Muscle of leg (tissue), 11 donors: Measurements from ENCODE around the gene FMN1. TPM values are rescaled to one million over a fixed set of nuclear protein-coding genes. Genes with fewer than 3 reads are reported as not detected.
"Not testable (repeated sequence)": the region's sequence is repeated elsewhere in the genome, so short reads cannot be mapped to it uniquely, and the experiment has no call there.

Source experiments
- DNase-seq: peaks from one replicate; pipeline ENCODE4 v3.0.0; 2013
- H3K27ac ChIP-seq: one replicate; pipeline ENCODE4 v1.5.1; 2013; ENCODE audit warnings: mild to moderate bottlenecking, low read length, control low read depth
- H3K27me3 ChIP-seq: one replicate; pipeline ENCODE4 v1.6.1; 2013; ENCODE audit warnings: low read length; ENCODE audit not compliant: control insufficient read depth, insufficient read depth
- H3K36me3 ChIP-seq: one replicate; pipeline ENCODE4 v1.6.1; 2013; ENCODE audit warnings: low read length; ENCODE audit not compliant: control insufficient read depth, insufficient read depth
- H3K4me1 ChIP-seq: one replicate; pipeline ENCODE4 v1.6.1; 2013; ENCODE audit warnings: low read length; ENCODE audit not compliant: control insufficient read depth, insufficient read depth
- H3K4me3 ChIP-seq: one replicate; pipeline ENCODE4 v1.5.1; 2013; ENCODE audit warnings: low read length, control low read depth
- H3K9me3 ChIP-seq: replicated peaks from 2 replicates; pipeline ENCODE4 v1.6.1; 2013; ENCODE audit warnings: low read depth, low read length; ENCODE audit not compliant: control insufficient read depth
- WGBS: methylation state at CpG from one replicate; pipeline ENCODE4 v1.1.5; 2013; ENCODE audit warnings: missing lambda C conversion rate; ENCODE audit not compliant: insufficient coverage; 5-methylcytosine and 5-hydroxymethylcytosine counted together
- polyA plus RNA-seq, 8 donors: library from polyadenylated mRNA; unstranded; fragments of 120-200 nt; gene quantifications; one replicate each; pipeline versions ENCODE4 v1.2.1 to v1.2.3, GENCODE V29; 2013; ENCODE audit warnings: inconsistent platforms in 1 of 8, low replicate concordance in 1 of 8; ENCODE audit not compliant: insufficient read length in 8 of 8, insufficient read depth in 1 of 8
- total RNA-seq: library from RNA; stranded (reverse); fragments of 120-200 nt; gene quantifications from one replicate; pipeline ENCODE4 v1.2.4, GENCODE V29; 2013

Gene FMN1
- total and polyA plus RNA-seq, 9 donors = 0.50 to 3.5 (median 1.0) TPM

GRCh38 chr15:33084661-33085060, 109.9 kb downstream of the FMN1 start:
- Histone ChIP-seq H3K9me3 (no peaks in the 10 kb centered on the region), H3K27ac (no peak overlapping the region), H3K4me3 (no peak overlapping the region), H3K36me3 (no peaks in the 10 kb centered on the region), H3K4me1 (peaks cover 3% of the 10 kb centered on the region), H3K27me3 (no peaks in the 10 kb centered on the region)
- DNase-seq = no peak
- 90% methylated on average over 3 of the region's 4 CpGs for WGBS

- DNase-seq = no peak
- Histone ChIP-seq H3K4me3 (no peak overlapping the region), H3K36me3 (no peaks in the 10 kb centered on the region), H3K27ac (no peak overlapping the region), H3K9me3 (no peaks in the 10 kb centered on the region), H3K27me3 (no peaks in the 10 kb centered on the region), H3K4me1 (no peaks in the 10 kb centered on the region)
- WGBS = no CpG with 5 or more reads among the region's 6 CpGs
These were observed 111.1 kb downstream of the FMN1 start for GRCh38 chr15:33083232-33084081.

- Histone ChIP-seq H3K4me3 (no peak overlapping the region), H3K36me3 (no peaks in the 10 kb centered on the region), H3K27me3 (no peaks in the 10 kb centered on the region), H3K9me3 (no peaks in the 10 kb centered on the region), H3K27ac (no peak overlapping the region), H3K4me1 (no peaks in the 10 kb centered on the region)
- DNase-seq = no peak
- WGBS = 14% methylated on average over 1 of the region's 4 CpGs
These were observed 114.5 kb downstream of the FMN1 start for GRCh38 chr15:33080006-33080405.

- no peak for DNase-seq
- WGBS = no CpG with 5 or more reads among the region's 2 CpGs
- H3K4me1 ChIP-seq = no peaks in the 10 kb centered on the region
- no peaks in the 10 kb centered on the region for H3K27me3 ChIP-seq
- H3K36me3 ChIP-seq = no peaks in the 10 kb centered on the region
- no peak overlapping the region for H3K4me3 ChIP-seq
- no peak overlapping the region for H3K27ac ChIP-seq
- H3K9me3 ChIP-seq = no peaks in the 10 kb centered on the region
These were observed 115.9 kb downstream of the FMN1 start for GRCh38 chr15:33078607-33079006.

GRCh38 chr15:33076937-33077336, 117.6 kb downstream of the FMN1 start:
- no peak for DNase-seq
- Histone ChIP-seq H3K4me3 (no peak overlapping the region), H3K4me1 (no peaks in the 10 kb centered on the region), H3K9me3 (no peaks in the 10 kb centered on the region), H3K27me3 (no peaks in the 10 kb centered on the region), H3K36me3 (no peaks in the 10 kb centered on the region), H3K27ac (no peak overlapping the region)
- 83% methylated on average over 1 of the region's 7 CpGs for WGBS

GRCh38 chr15:33074942-33075341, 119.6 kb downstream of the FMN1 start:
- Histone ChIP-seq H3K36me3 (no peaks in the 10 kb centered on the region), H3K4me1 (no peaks in the 10 kb centered on the region), H3K4me3 (no peak overlapping the region), H3K27ac (no peak overlapping the region), H3K9me3 (no peaks in the 10 kb centered on the region), H3K27me3 (no peaks in the 10 kb centered on the region)
- no peak for DNase-seq
- WGBS = no CpG with 5 or more reads among the region's 3 CpGs

GRCh38 chr15:33074212-33074611, 120.3 kb downstream of the FMN1 start:
- Histone ChIP-seq H3K4me1 (peaks cover 2% of the 10 kb centered on the region), H3K27ac (no peak overlapping the region), H3K4me3 (no peak overlapping the region), H3K27me3 (no peaks in the 10 kb centered on the region), H3K9me3 (no peaks in the 10 kb centered on the region), H3K36me3 (no peaks in the 10 kb centered on the region)
- 100% methylated on average over 1 of the region's 3 CpGs for WGBS
- DNase-seq = no peak

GRCh38 chr15:33071451-33071850, 123.1 kb downstream of the FMN1 start:
- no peak overlapping the region for H3K4me3 ChIP-seq
- H3K27ac ChIP-seq = no peak overlapping the region
- DNase-seq = no peak
- WGBS = no CpG with 5 or more reads among the region's 3 CpGs
- H3K36me3 ChIP-seq = no peaks in the 10 kb centered on the region
- H3K9me3 ChIP-seq = no peaks in the 10 kb centered on the region
- H3K4me1 ChIP-seq = peaks cover 27% of the 10 kb centered on the region
- H3K27me3 ChIP-seq = no peaks in the 10 kb centered on the region

- not testable (repeated sequence) for H3K27ac ChIP-seq, H3K27me3 ChIP-seq, DNase-seq, H3K9me3 ChIP-seq, H3K36me3 ChIP-seq, H3K4me3 ChIP-seq
- H3K4me1 ChIP-seq = peaks cover 27% of the 10 kb centered on the region
- 94% methylated on average over 8 of the region's 16 CpGs for WGBS
These were observed 124.6 kb downstream of the FMN1 start for GRCh38 chr15:33069903-33070302.

GRCh38 chr15:33069161-33069560, 125.4 kb downstream of the FMN1 start:
- Histone ChIP-seq H3K36me3 (no peaks in the 10 kb centered on the region), H3K4me1 (peaks cover 27% of the 10 kb centered on the region), H3K27me3 (no peaks in the 10 kb centered on the region), H3K27ac (peak overlapping the region; percentile 31), H3K4me3 (no peak overlapping the region), H3K9me3 (no peaks in the 10 kb centered on the region)
- DNase-seq = no peak
